Heart left ventricle (tissue), 16 donors: ENCODE results near the gene DTNA. TPM values are rescaled to one million over a fixed set of nuclear protein-coding genes. Genes with fewer than 3 reads are reported as not detected.
"Not testable (repeated sequence)": the region's sequence is repeated elsewhere in the genome, so short reads cannot be mapped to it uniquely, and the experiment has no call there.

Experiments
- ATAC-seq, 4 donors: fragments of 200-7000 bp; cut with Tn5 transposase; one replicate each; pipeline ENCODE4 v1.9.1; 2020 to 2022; ENCODE audit warnings: moderate library complexity in 4 of 4, mild to moderate bottlenecking in 3 of 4, moderate number of reproducible peaks in 1 of 4
- DNase-seq, 5 donors: peaks; one replicate each; pipeline ENCODE4 v3.0.0-alpha.2; 2020
- H3K27ac ChIP-seq, 12 donors: fragments of 200-600 bp; sonication (generic) in 4 of 12; one replicate each; pipeline versions ENCODE4 v1.5.0 to v1.8.0; 2016 to 2022; ENCODE audit warnings: mild to moderate bottlenecking in 2 of 12
- H3K27me3 ChIP-seq, 9 donors: fragments of 200-600 bp; sonication (generic) in 2 of 9; one replicate each; pipeline versions ENCODE4 v1.5.1 to v1.8.0; 2016 to 2022; ENCODE audit warnings: mild to moderate bottlenecking in 3 of 9
- H3K36me3 ChIP-seq, 9 donors: fragments of 200-600 bp; sonication (generic) in 2 of 9; one replicate each; pipeline versions ENCODE4 v1.5.0 to v1.8.0; 2018 to 2022; ENCODE audit warnings: mild to moderate bottlenecking in 2 of 9
- H3K4me1 ChIP-seq, 12 donors: fragments of 200-600 bp; sonication (generic) in 4 of 12; one replicate each; pipeline versions ENCODE4 v1.5.0 to v1.8.0; 2016 to 2022; ENCODE audit warnings: mild to moderate bottlenecking in 3 of 12
- H3K4me3 ChIP-seq, 12 donors: fragments of 200-600 bp; sonication (generic) in 4 of 12; one replicate each; pipeline versions ENCODE4 v1.5.0 to v1.8.0; 2017 to 2022; ENCODE audit warnings: mild to moderate bottlenecking in 9 of 12, moderate library complexity in 4 of 12
- H3K9me3 ChIP-seq, 12 donors: fragments of 200-600 bp; sonication (generic) in 4 of 12; one replicate each; pipeline versions ENCODE4 v1.5.0 to v1.8.0; 2016 to 2022; ENCODE audit warnings: mild to moderate bottlenecking in 1 of 12
- CTCF ChIP-seq, 12 donors: fragments of 200-600 bp; sonication (generic) in 4 of 12; IDR thresholded peaks; one replicate each; pipeline versions ENCODE4 v1.5.0 to v1.8.0; 2018 to 2022; ENCODE audit warnings: antibody characterized with exemption in 12 of 12, mild to moderate bottlenecking in 5 of 12
- POLR2A ChIP-seq, 2 donors: fragments of 450-650 bp; IDR thresholded peaks; one replicate each; pipeline ENCODE4 v1.6.1; 2017; ENCODE audit warnings: antibody characterized with exemption in 2 of 2, mild to moderate bottlenecking in 2 of 2, moderate library complexity in 2 of 2
- WGBS, 4 donors: extraction: QIAGEN DNeasy Blood & Tissue Kit in 2 of 4; methylation state at CpG; one replicate each; pipeline versions ENCODE4 v1.1.5 to v1.1.7; 2013 to 2018; 5-methylcytosine and 5-hydroxymethylcytosine counted together
- intact Hi-C, 10 donors: fragments of 100-400 bp; cut with DNase I; formaldehyde crosslinking; loops; one replicate each; pipeline versions ENCODE4 v1.11.1 to v1.14.2; 2022
- polyA plus RNA-seq, 2 donors: library from polyadenylated mRNA; stranded (reverse); fragments of 200-250 nt; gene quantifications; one replicate each; pipeline ENCODE4 v1.2.3, GENCODE V29; 2013
- total RNA-seq, 9 donors: library from RNA; depleted of rRNA in 2 of 9; stranded (reverse); fragments of >200 nt in 2 of 9; fragmentation: NEBNext Ultra II Directional in 3 of 9; extraction: Animal tissue kit (Norgen Biotek cat#: 25700) in 3 of 9; gene quantifications; one replicate each; pipeline versions ENCODE4 v1.1.0 to v1.2.4, GENCODE V29; 2016 to 2023
- donor health status: ischemic (EF 13 %, LVEDD 7.1; RV severe dilation, severe dysfunction).
- donor health status: healthy with polysubstance abuse.
- donor health status: DM: no; HTN: yes; CAD: no.
- donor health status: DM: no; HTN: no; CAD: no.
- donor health status: ischemic (EF 25% LVEDD 6.9; RV normal size, moderate dysfunction).
- donor health status: ischemic (EF 25% LVEDD 5.7; RV mildly dilated, moderate dysfunction).
- donor health status: healthy.
- donor health status: DM: yes; HTN: yes; CAD: no.
- donor health status: ischemic (EF 35%, LVEDD 5.7; RV mildly dilated, moderate dysfunction).
- donor health status: nonischemic (EF 11% LVEDD 7.7; RV severe dilation, severe dysfunction).
- donor health status: DM: yes; HTN: yes; CAD: no.
- donor health status: PGD.
- donor health status: ischemic (EF 29% LVEDD 5.4; RV normal size, mild dysfunction).
- donor health status: nonischemic (EF 23%, LVEDD 6.1; RV moderate dilation, normal function).

The DTNA gene
- total and polyA plus RNA-seq, 11 donors, result 92.6 to 220 (median 181) TPM

GRCh38 chr18:34734056-34734455, 24.0 kb downstream of the DTNA start:
- no peaks in the 10 kb centered on the region for H3K27me3 ChIP-seq
- 60 to 79% (median 71%) methylated on average over 1 of the region's 1 CpG for WGBS, 4 donors
- no peaks in the 10 kb centered on the region for H3K36me3 ChIP-seq
- TF ChIP-seq POLR2A (IDR thresholded peaks at IDR 0.05), result no peak
- no peak for TF ChIP-seq CTCF (IDR thresholded peaks at IDR 0.05)
- H3K27ac ChIP-seq, result no peak overlapping the region
- H3K4me3 ChIP-seq, result no peak overlapping the region
- intact Hi-C loops, result loop anchor here in 2 of 10 donors (5.0 kb wide), 2 partner anchors 38 to 72 kb away; no protein-coding TSS in a partner anchor
- ATAC-seq (no peak), DNase-seq (no peak)
- no peaks in the 10 kb centered on the region for H3K9me3 ChIP-seq
- peaks cover 0 to 43% (median 15%) of the 10 kb centered on the region in 12 donors for H3K4me1 ChIP-seq

GRCh38 chr18:34734526-34734925, 24.4 kb downstream of the DTNA start:
- H3K36me3 ChIP-seq, DNase-seq, ATAC-seq, H3K27ac ChIP-seq, H3K4me3 ChIP-seq, H3K9me3 ChIP-seq, H3K27me3 ChIP-seq: not testable (repeated sequence)
- intact Hi-C loops, result loop anchor here in 2 of 10 donors (5.0 kb wide), 2 partner anchors 38 to 72 kb away; no protein-coding TSS in a partner anchor
- peaks cover under 1 to 47% (median 15%) of the 10 kb centered on the region in 12 donors for H3K4me1 ChIP-seq

GRCh38 chr18:34738175-34738894, 28.2 kb downstream of the DTNA start:
- H3K4me1 ChIP-seq, result peaks cover 3 to 57% (median 17%) of the 10 kb centered on the region in 12 donors
- intact Hi-C loops, result no loop called here
- H3K9me3 ChIP-seq, result no peaks in the 10 kb centered on the region
- no peak overlapping the region for H3K4me3 ChIP-seq
- TF ChIP-seq CTCF (IDR thresholded peaks at IDR 0.05) (no peak), POLR2A (IDR thresholded peaks at IDR 0.05) (no peak)
- H3K36me3 ChIP-seq, result no peaks in the 10 kb centered on the region
- ATAC-seq, result peak; percentile 71 to 85 (median 76)
- peak overlapping the region in 11 of 12 donors; percentile 10 to 70 (median 50) for H3K27ac ChIP-seq
- DNase-seq, result peak in 2 of 5 donors; percentile 36 to 43
- H3K27me3 ChIP-seq, result no peaks in the 10 kb centered on the region
- WGBS, 4 donors, result 46 to 58% (median 47%) methylated on average over 9 of the region's 9 CpGs

GRCh38 chr18:34740101-34740500, 30.0 kb downstream of the DTNA start:
- Histone ChIP-seq H3K4me1 (peaks cover 3 to 59% (median 17%) of the 10 kb centered on the region in 12 donors), H3K4me3 (no peak overlapping the region), H3K9me3 (no peaks in the 10 kb centered on the region), H3K27ac (peak overlapping the region in 2 of 12 donors; percentile 11 to 70), H3K27me3 (no peaks in the 10 kb centered on the region), H3K36me3 (no peaks in the 10 kb centered on the region)
- intact Hi-C loops, result no loop called here
- ATAC-seq, result no peak
- WGBS, 4 donors, result 77 to 93% (median 82%) methylated on average over 1 of the region's 1 CpG
- no peak for DNase-seq
- TF ChIP-seq POLR2A (IDR thresholded peaks at IDR 0.05) (no peak), CTCF (IDR thresholded peaks at IDR 0.05) (no peak)
